ENCODE data around the gene SMARCD2.

DNA sequence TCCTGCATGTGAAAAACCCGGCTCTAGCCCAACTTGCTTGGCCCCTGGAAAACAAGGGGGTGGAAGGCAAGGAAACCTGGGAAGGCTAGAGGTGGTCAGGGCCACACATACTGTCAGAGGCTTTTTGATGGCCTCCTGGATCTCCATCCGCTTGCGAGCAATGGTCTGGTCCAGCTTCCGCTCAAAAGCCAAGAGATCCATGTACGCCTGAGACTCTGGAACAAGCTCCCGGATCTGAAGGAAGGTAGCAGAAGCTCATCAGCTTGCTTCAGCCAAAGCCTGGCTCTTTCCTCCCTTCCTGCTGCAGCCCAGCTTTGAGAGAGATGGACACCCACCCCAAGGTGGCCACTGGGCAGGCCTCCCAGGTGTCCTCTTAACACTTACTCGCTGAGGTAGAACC is 5.7 kb downstream of the SMARCD2 start:
- TF ChIP-seq GATA3 (IDR thresholded peaks at IDR 0.05; ENCODE audit: low read depth, low read length) (no peak), GATA2 (IDR thresholded peaks at IDR 0.05; ENCODE audit: low read depth, low read length) (no peak)
